Bronchial epithelial cell (primary cell): ENCODE measurements around the gene PVALEF. TPM values are rescaled to one million over a fixed set of nuclear protein-coding genes. Genes with fewer than 3 reads are reported as not detected.
"Not testable (repeated sequence)": the region's sequence is repeated elsewhere in the genome, so short reads cannot be mapped to it uniquely, and the experiment has no call there.

ENCODE experiments used
- DNase-seq: peaks from one replicate; pipeline ENCODE4 v3.0.0-alpha.2; 2010; ENCODE audit warnings: low read depth
- FAIRE-seq: peaks from 2 replicates; lab custom pipeline; 2011; peaks lifted over from hg19 to GRCh38; lab: Jason Lieb, UNC
- H3K27me3 ChIP-seq: 2 replicates; pipeline ENCODE4 v1.5.1; 2011; ENCODE audit warnings: low read length; ENCODE audit not compliant: control insufficient read depth, insufficient read depth
- H3K36me3 ChIP-seq: 2 replicates; pipeline ENCODE4 v1.5.1; 2011; ENCODE audit warnings: low read length; ENCODE audit not compliant: control insufficient read depth, insufficient read depth
- H3K4me3 ChIP-seq: 2 replicates; pipeline ENCODE4 v1.5.1; 2011; ENCODE audit warnings: mild to moderate bottlenecking, low read depth, low read length, control low read depth
- CTCF ChIP-seq: IDR thresholded peaks from 2 replicates; pipeline ENCODE4 v1.5.1; 2011; ENCODE audit warnings: mild to moderate bottlenecking, moderate library complexity, low read length, control low read depth, inconsistent platforms; ENCODE audit not compliant: insufficient read depth, severe bottlenecking
- total RNA-seq: library from RNA; depleted of rRNA; stranded (reverse); fragments of >200 nt; gene quantifications from 2 replicates; pipeline ENCODE4 v1.2.1, GENCODE V29; 2014

Gene PVALEF
- total RNA-seq, 1 donor from 2014 or later = not detected

- TF ChIP-seq CTCF = no peak
- DNase-seq (no peak), FAIRE-seq (no peak)
Observed at GRCh38 chr17:81144423-81144781, 20.9 kb upstream of the PVALEF start.

GRCh38 chr17:81146208-81146607 lies 19.1 kb upstream of the PVALEF start:
- not testable (repeated sequence) for H3K4me3 ChIP-seq, H3K27me3 ChIP-seq, H3K36me3 ChIP-seq, DNase-seq, FAIRE-seq

More at GRCh38 chr17:81144423-81144781, 20.9 kb upstream of the PVALEF start:
- no peaks in the 10 kb centered on the region for H3K36me3 ChIP-seq
- H3K27me3 ChIP-seq = peaks cover 1% of the 10 kb centered on the region
- H3K4me3 ChIP-seq = no peak overlapping the region

GRCh38 chr17:81147701-81148100 lies 17.6 kb upstream of the PVALEF start:
- DNase-seq = no peak
- Histone ChIP-seq H3K27me3 (peaks cover 1% of the 10 kb centered on the region), H3K4me3 (no peak overlapping the region), H3K36me3 (no peaks in the 10 kb centered on the region)
- no peak for TF ChIP-seq CTCF
- no peak for FAIRE-seq

GRCh38 chr17:81148571-81148970 lies 16.7 kb upstream of the PVALEF start:
- DNase-seq = no peak
- no peak for TF ChIP-seq CTCF
- no peak for FAIRE-seq
- Histone ChIP-seq H3K27me3 (peaks cover 1% of the 10 kb centered on the region), H3K4me3 (no peak overlapping the region), H3K36me3 (no peaks in the 10 kb centered on the region)

- Histone ChIP-seq H3K36me3 (no peaks in the 10 kb centered on the region), H3K4me3 (no peak overlapping the region), H3K27me3 (peaks cover 1% of the 10 kb centered on the region)
- TF ChIP-seq CTCF = no peak
- FAIRE-seq (no peak), DNase-seq (no peak)
Observed at GRCh38 chr17:81148986-81149533, 16.2 kb upstream of the PVALEF start.

GRCh38 chr17:81150377-81151077 lies 14.8 kb upstream of the PVALEF start:
- no peak for FAIRE-seq
- Histone ChIP-seq H3K4me3 (no peak overlapping the region), H3K27me3 (peaks cover 1% of the 10 kb centered on the region), H3K36me3 (no peaks in the 10 kb centered on the region)
- no peak for TF ChIP-seq CTCF
- DNase-seq = no peak
